Pons (tissue), 1 donor: ENCODE measurements around the gene METTL27.
"Not testable (repeated sequence)": the region's sequence is repeated elsewhere in the genome, so short reads cannot be mapped to it uniquely, and the experiment has no call there.

Experiments
- DNase-seq: peaks from one replicate; pipeline ENCODE4 v3.0.0-alpha.2; 2016; ENCODE audit warnings: low spot score

The METTL27 gene

GRCh38 chr7:73842067-73842976, at the start of gene METTL27:
METTL27 (minus strand) TSS chr7:73842516; CDS start chr7:73842140, 376 bp downstream.
- peak; percentile 88 for DNase-seq

GRCh38 chr7:73891178-73891885, 49.0 kb upstream of the METTL27 start:
- no peak for DNase-seq

- DNase-seq: no peak
Measured at GRCh38 chr7:73890555-73891147, 48.3 kb upstream of the METTL27 start.

GRCh38 chr7:73888959-73889358, 46.6 kb upstream of the METTL27 start:
- no peak for DNase-seq

GRCh38 chr7:73887762-73888161, 45.4 kb upstream of the METTL27 start:
- DNase-seq: no peak

- peak; percentile 3 for DNase-seq
Measured at GRCh38 chr7:73885975-73886798, 43.9 kb upstream of the METTL27 start.

- DNase-seq: no peak
Measured at GRCh38 chr7:73885433-73885974, 43.2 kb upstream of the METTL27 start.

GRCh38 chr7:73884867-73885422, 42.6 kb upstream of the METTL27 start:
- DNase-seq: not testable (repeated sequence)

- DNase-seq: no peak
Measured at GRCh38 chr7:73882047-73882402, 39.7 kb upstream of the METTL27 start.

GRCh38 chr7:73881352-73882046, 39.2 kb upstream of the METTL27 start:
- no peak for DNase-seq

GRCh38 chr7:73880755-73881328, 38.5 kb upstream of the METTL27 start:
- no peak for DNase-seq

GRCh38 chr7:73879977-73880681, 37.8 kb upstream of the METTL27 start:
- no peak for DNase-seq

- DNase-seq: no peak
Measured at GRCh38 chr7:73876973-73877372, 34.7 kb upstream of the METTL27 start.

GRCh38 chr7:73876361-73876760, 34.0 kb upstream of the METTL27 start:
- no peak for DNase-seq

GRCh38 chr7:73872056-73872908, 30.0 kb upstream of the METTL27 start:
- DNase-seq: no peak

- DNase-seq: no peak
Measured at GRCh38 chr7:73871163-73872011, 29.1 kb upstream of the METTL27 start.

GRCh38 chr7:73870041-73870492, 27.8 kb upstream of the METTL27 start:
- DNase-seq: no peak
